Activated CD8-positive, alpha-beta memory T cell treated with anti-CD3 and anti-CD28 coated beads, Interleukin-2, amount 10 ng/mL, durations not matched to agents 7 days and 5 days (primary cell): ENCODE data around the gene CACNA1C. TPM values are rescaled to one million over a fixed set of nuclear protein-coding genes. Genes with fewer than 3 reads are reported as not detected.

Source experiments
- ATAC-seq: fragments of 150-1000 bp; cut with Tn5 transposase; one replicate; pipeline ENCODE4 v1.10.0; 2021; ENCODE audit warnings: moderate library complexity
- CTCF ChIA-PET: fragments of 350-600 bp; sonication (Branson Sonifier 250); formaldehyde crosslinking; loops from one replicate; lab custom pipeline; 2021; ENCODE audit warnings: antibody characterized with exemption; lab: Charles Lee
- DNase-seq: peaks from one replicate; pipeline ENCODE4 v3.0.0-alpha.2; 2020
- H3K27ac Mint-ChIP-seq: one replicate; pipeline ENCODE4 v1.8.0; 2021; ENCODE audit warnings: mild to moderate bottlenecking, mixed read lengths
- H3K27me3 Mint-ChIP-seq: one replicate; pipeline ENCODE4 v1.8.0; 2021; ENCODE audit warnings: mixed read lengths
- H3K36me3 Mint-ChIP-seq: one replicate; pipeline ENCODE4 v1.8.0; 2021; ENCODE audit warnings: mild to moderate bottlenecking, mixed read lengths
- H3K4me1 Mint-ChIP-seq: one replicate; pipeline ENCODE4 v1.8.0; 2021; ENCODE audit warnings: mixed read lengths
- H3K4me3 Mint-ChIP-seq: one replicate; pipeline ENCODE4 v1.8.0; 2021; ENCODE audit warnings: mild to moderate bottlenecking, moderate library complexity, mixed read lengths
- H3K9me3 Mint-ChIP-seq: one replicate; pipeline ENCODE4 v1.8.0; 2022; ENCODE audit warnings: low read depth, mixed read lengths
- total RNA-seq, 2 experiments: library from RNA; stranded (reverse); gene quantifications; one replicate each; pipeline ENCODE4 v1.2.3, GENCODE V29; 2021

CACNA1C gene
- total RNA-seq, 2 experiments from 2014 or later = 0.14 to 0.26 TPM

- H3K27me3 Mint-ChIP-seq = peaks cover 11% of the 10 kb centered on the region
Measured at GRCh38 chr12:2395354-2395977, 342.7 kb downstream of the CACNA1C start.

GRCh38 chr12:2396448-2396871 is 343.7 kb downstream of the CACNA1C start:
- CTCF ChIA-PET = no interaction called here

More at GRCh38 chr12:2395354-2395977, 342.7 kb downstream of the CACNA1C start:
- H3K9me3 Mint-ChIP-seq = no peaks in the 10 kb centered on the region
- no peaks in the 10 kb centered on the region for H3K4me1 Mint-ChIP-seq
- CTCF ChIA-PET = interaction anchor here (0.9 to 1.2 kb wide), 6 partner anchors 12 to 224 kb away, joined by 3 to 5 read pairs (median 4); no protein-coding TSS in a partner anchor
- H3K4me3 Mint-ChIP-seq = no peak overlapping the region
- H3K27ac Mint-ChIP-seq = no peak overlapping the region
- DNase-seq (peak; percentile 44), ATAC-seq (no peak)
- no peaks in the 10 kb centered on the region for H3K36me3 Mint-ChIP-seq

GRCh38 chr12:2397356-2398045 is 344.7 kb downstream of the CACNA1C start:
- no peak for DNase-seq
- no peak overlapping the region for H3K27ac Mint-ChIP-seq
- CTCF ChIA-PET = no interaction called here
- no peaks in the 10 kb centered on the region for H3K9me3 Mint-ChIP-seq
- H3K4me3 Mint-ChIP-seq = no peak overlapping the region
- no peaks in the 10 kb centered on the region for H3K4me1 Mint-ChIP-seq
- peaks cover 4% of the 10 kb centered on the region for H3K27me3 Mint-ChIP-seq
- H3K36me3 Mint-ChIP-seq = no peaks in the 10 kb centered on the region
- ATAC-seq = no peak

More at GRCh38 chr12:2396448-2396871, 343.7 kb downstream of the CACNA1C start:
- no peak overlapping the region for H3K27ac Mint-ChIP-seq
- no peak for DNase-seq
- no peak overlapping the region for H3K4me3 Mint-ChIP-seq
- no peak for ATAC-seq
- H3K4me1 Mint-ChIP-seq = no peaks in the 10 kb centered on the region
- peaks cover 2% of the 10 kb centered on the region for H3K27me3 Mint-ChIP-seq
- H3K36me3 Mint-ChIP-seq = no peaks in the 10 kb centered on the region
- no peaks in the 10 kb centered on the region for H3K9me3 Mint-ChIP-seq

- H3K4me3 Mint-ChIP-seq = no peak overlapping the region
- peaks cover 3% of the 10 kb centered on the region for H3K4me1 Mint-ChIP-seq
- H3K9me3 Mint-ChIP-seq = no peaks in the 10 kb centered on the region
- CTCF ChIA-PET = no interaction called here
- peaks cover 11% of the 10 kb centered on the region for H3K27me3 Mint-ChIP-seq
- DNase-seq (no peak), ATAC-seq (no peak)
- H3K27ac Mint-ChIP-seq = no peak overlapping the region
- H3K36me3 Mint-ChIP-seq = no peaks in the 10 kb centered on the region
Measured at GRCh38 chr12:2401040-2401439, 348.3 kb downstream of the CACNA1C start.

GRCh38 chr12:2402073-2402579 is 349.3 kb downstream of the CACNA1C start:
- no peak for DNase-seq
- H3K9me3 Mint-ChIP-seq = no peaks in the 10 kb centered on the region
- H3K36me3 Mint-ChIP-seq = no peaks in the 10 kb centered on the region
- CTCF ChIA-PET = no interaction called here
- no peak for ATAC-seq
- H3K4me3 Mint-ChIP-seq = no peak overlapping the region
- H3K27me3 Mint-ChIP-seq = peaks cover 17% of the 10 kb centered on the region
- H3K27ac Mint-ChIP-seq = no peak overlapping the region
- H3K4me1 Mint-ChIP-seq = peaks cover 3% of the 10 kb centered on the region

GRCh38 chr12:2403221-2403976 is 350.6 kb downstream of the CACNA1C start:
- Mint-ChIP-seq H3K4me3 (no peak overlapping the region), H3K9me3 (no peaks in the 10 kb centered on the region), H3K27ac (no peak overlapping the region), H3K4me1 (peaks cover 3% of the 10 kb centered on the region), H3K27me3 (peaks cover 17% of the 10 kb centered on the region), H3K36me3 (no peaks in the 10 kb centered on the region)
- DNase-seq = no peak
- no peak for ATAC-seq
- CTCF ChIA-PET = no interaction called here

GRCh38 chr12:2405039-2405438 is 352.3 kb downstream of the CACNA1C start:
- no peaks in the 10 kb centered on the region for H3K36me3 Mint-ChIP-seq
- H3K4me1 Mint-ChIP-seq = peaks cover 3% of the 10 kb centered on the region
- H3K4me3 Mint-ChIP-seq = no peak overlapping the region
- H3K27ac Mint-ChIP-seq = no peak overlapping the region
- ATAC-seq (no peak), DNase-seq (no peak)
- CTCF ChIA-PET = no interaction called here
- H3K27me3 Mint-ChIP-seq = peaks cover 15% of the 10 kb centered on the region
- H3K9me3 Mint-ChIP-seq = no peaks in the 10 kb centered on the region

- H3K9me3 Mint-ChIP-seq = no peaks in the 10 kb centered on the region
- ATAC-seq = no peak
- CTCF ChIA-PET = no interaction called here
- peaks cover 3% of the 10 kb centered on the region for H3K4me1 Mint-ChIP-seq
- no peak overlapping the region for H3K27ac Mint-ChIP-seq
- H3K4me3 Mint-ChIP-seq = no peak overlapping the region
- DNase-seq = no peak
- H3K27me3 Mint-ChIP-seq = peaks cover 17% of the 10 kb centered on the region
- no peaks in the 10 kb centered on the region for H3K36me3 Mint-ChIP-seq
Measured at GRCh38 chr12:2406903-2407302, 354.1 kb downstream of the CACNA1C start.

GRCh38 chr12:2408262-2408661 is 355.5 kb downstream of the CACNA1C start:
- no peaks in the 10 kb centered on the region for H3K9me3 Mint-ChIP-seq
- no peaks in the 10 kb centered on the region for H3K36me3 Mint-ChIP-seq
- CTCF ChIA-PET = no interaction called here
- DNase-seq = no peak
- H3K27me3 Mint-ChIP-seq = peaks cover 14% of the 10 kb centered on the region
- H3K27ac Mint-ChIP-seq = no peak overlapping the region
- H3K4me3 Mint-ChIP-seq = no peak overlapping the region
- H3K4me1 Mint-ChIP-seq = peaks cover 1% of the 10 kb centered on the region
- no peak for ATAC-seq

GRCh38 chr12:2409656-2410265 is 357.0 kb downstream of the CACNA1C start:
- Mint-ChIP-seq H3K9me3 (no peaks in the 10 kb centered on the region), H3K27ac (no peak overlapping the region), H3K4me1 (no peaks in the 10 kb centered on the region), H3K4me3 (no peak overlapping the region), H3K36me3 (no peaks in the 10 kb centered on the region), H3K27me3 (peaks cover 12% of the 10 kb centered on the region)
- CTCF ChIA-PET = no interaction called here
- no peak for DNase-seq
- ATAC-seq = no peak

GRCh38 chr12:2410496-2410895 is 357.7 kb downstream of the CACNA1C start:
- Mint-ChIP-seq H3K4me3 (no peak overlapping the region), H3K9me3 (no peaks in the 10 kb centered on the region), H3K4me1 (no peaks in the 10 kb centered on the region), H3K36me3 (no peaks in the 10 kb centered on the region), H3K27ac (no peak overlapping the region), H3K27me3 (peaks cover 9% of the 10 kb centered on the region)
- ATAC-seq = no peak
- no peak for DNase-seq
- CTCF ChIA-PET = no interaction called here

GRCh38 chr12:2411011-2411410 is 358.2 kb downstream of the CACNA1C start:
- peaks cover 11% of the 10 kb centered on the region for H3K27me3 Mint-ChIP-seq
- H3K9me3 Mint-ChIP-seq = no peaks in the 10 kb centered on the region
- no peak overlapping the region for H3K4me3 Mint-ChIP-seq
- no peaks in the 10 kb centered on the region for H3K36me3 Mint-ChIP-seq
- no peak for DNase-seq
- no peak overlapping the region for H3K27ac Mint-ChIP-seq
- no peaks in the 10 kb centered on the region for H3K4me1 Mint-ChIP-seq
- CTCF ChIA-PET = no interaction called here
- ATAC-seq = no peak

- Mint-ChIP-seq H3K4me3 (no peak overlapping the region), H3K27ac (no peak overlapping the region), H3K9me3 (no peaks in the 10 kb centered on the region), H3K27me3 (peaks cover 4% of the 10 kb centered on the region), H3K4me1 (no peaks in the 10 kb centered on the region), H3K36me3 (no peaks in the 10 kb centered on the region)
- CTCF ChIA-PET = no interaction called here
- ATAC-seq (no peak), DNase-seq (no peak)
Measured at GRCh38 chr12:2411616-2412304, 359.0 kb downstream of the CACNA1C start.
